Raji (cell line): Measurements from ENCODE around the gene APH1B.

ENCODE experiments used
- POLR2A ChIP-seq: IDR thresholded peaks from 2 replicates; pipeline ENCODE4 v1.6.1; 2011; ENCODE audit warnings: low read depth, low read length, control low read depth; ENCODE audit not compliant: insufficient read depth

APH1B gene

GRCh38 chr15:63334821-63335220 is 57.4 kb downstream of the APH1B start:
- TF ChIP-seq POLR2A, result no peak

GRCh38 chr15:63335543-63336240 is 58.3 kb downstream of the APH1B start:
- no peak for TF ChIP-seq POLR2A

- TF ChIP-seq POLR2A, result no peak
These were observed 59.6 kb downstream of the APH1B start for GRCh38 chr15:63337046-63337445.

- no peak for TF ChIP-seq POLR2A
These were observed 60.8 kb downstream of the APH1B start for GRCh38 chr15:63338170-63338569.

GRCh38 chr15:63339006-63339766 is 61.8 kb downstream of the APH1B start:
- no peak for TF ChIP-seq POLR2A

- TF ChIP-seq POLR2A, result no peak
These were observed 62.4 kb downstream of the APH1B start for GRCh38 chr15:63339836-63340235.

GRCh38 chr15:63340353-63340752 is 62.9 kb downstream of the APH1B start:
- TF ChIP-seq POLR2A, result no peak

GRCh38 chr15:63340878-63341277 is 63.5 kb downstream of the APH1B start:
- TF ChIP-seq POLR2A, result no peak

- TF ChIP-seq POLR2A, result no peak
These were observed 64.5 kb downstream of the APH1B start for GRCh38 chr15:63341898-63342297.

- no peak for TF ChIP-seq POLR2A
These were observed 67.5 kb downstream of the APH1B start for GRCh38 chr15:63344731-63345390.

GRCh38 chr15:63345391-63345752 is 68.0 kb downstream of the APH1B start:
- TF ChIP-seq POLR2A, result no peak

GRCh38 chr15:63347074-63347857 is 69.9 kb downstream of the APH1B start:
- no peak for TF ChIP-seq POLR2A

GRCh38 chr15:63348392-63348791 is 71.0 kb downstream of the APH1B start:
- TF ChIP-seq POLR2A, result no peak

GRCh38 chr15:63349156-63349555 is 71.8 kb downstream of the APH1B start:
- TF ChIP-seq POLR2A, result no peak

GRCh38 chr15:63349621-63350020 is 72.2 kb downstream of the APH1B start:
- TF ChIP-seq POLR2A, result no peak
